Measurements from ENCODE around the gene LIPE. TPM values are rescaled to one million over a fixed set of nuclear protein-coding genes. Genes with fewer than 3 reads are reported as not detected.

The LIPE gene
- total RNA-seq, 1 experiment from 2014 or later: 10.2 TPM

DNA sequence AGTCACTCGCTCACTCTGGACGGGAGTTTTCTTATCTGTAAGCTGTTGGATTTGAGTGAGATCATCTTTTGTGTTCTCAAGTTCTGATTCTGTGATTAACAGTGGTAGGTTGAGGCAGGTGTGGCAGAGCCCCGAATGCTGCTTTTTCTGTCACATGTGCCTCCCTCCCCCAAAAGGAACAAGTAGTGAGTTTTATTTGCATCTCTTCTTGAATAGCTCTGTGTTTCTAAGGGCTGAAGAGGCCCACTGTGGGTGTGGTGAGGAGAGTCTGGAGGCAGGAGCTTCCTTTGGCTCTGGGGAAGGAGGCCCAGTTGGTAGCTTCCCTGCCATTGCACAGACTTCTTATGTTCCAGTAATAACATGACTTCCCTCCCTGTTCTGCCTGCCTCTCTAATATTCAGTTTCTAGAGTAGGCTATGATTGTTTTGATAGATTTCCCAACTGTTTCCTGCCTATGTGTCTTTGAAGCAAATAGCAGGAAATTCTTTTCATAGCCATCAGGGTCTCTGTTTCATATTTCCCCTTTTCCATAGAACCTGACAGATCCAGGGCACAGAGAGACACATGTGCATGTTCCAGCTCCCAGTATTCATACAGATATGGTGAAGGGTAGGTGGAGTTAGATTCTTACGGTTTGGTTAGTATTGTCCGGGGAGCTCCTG is 39.5 kb upstream of the LIPE start (continued):
- TF ChIP-seq, protein P1, sequence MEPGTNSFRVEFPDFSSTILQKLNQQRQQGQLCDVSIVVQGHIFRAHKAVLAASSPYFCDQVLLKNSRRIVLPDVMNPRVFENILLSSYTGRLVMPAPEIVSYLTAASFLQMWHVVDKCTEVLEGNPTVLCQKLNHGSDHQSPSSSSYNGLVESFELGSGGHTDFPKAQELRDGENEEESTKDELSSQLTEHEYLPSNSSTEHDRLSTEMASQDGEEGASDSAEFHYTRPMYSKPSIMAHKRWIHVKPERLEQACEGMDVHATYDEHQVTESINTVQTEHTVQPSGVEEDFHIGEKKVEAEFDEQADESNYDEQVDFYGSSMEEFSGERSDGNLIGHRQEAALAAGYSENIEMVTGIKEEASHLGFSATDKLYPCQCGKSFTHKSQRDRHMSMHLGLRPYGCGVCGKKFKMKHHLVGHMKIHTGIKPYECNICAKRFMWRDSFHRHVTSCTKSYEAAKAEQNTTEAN (CRISPR knock-in tag; IDR thresholded peaks at IDR 0.05): no peak
- TF ChIP-seq TP53 (CRISPR knock-in tag; IDR thresholded peaks at IDR 0.05) (no peak), TEAD4 (CRISPR knock-in tag; IDR thresholded peaks at IDR 0.05) (no peak), JAZF1 (CRISPR knock-in tag; IDR thresholded peaks at IDR 0.05) (no peak), RORB (CRISPR knock-in tag; IDR thresholded peaks at IDR 0.05) (no peak)
- TF ChIP-seq, protein P2, sequence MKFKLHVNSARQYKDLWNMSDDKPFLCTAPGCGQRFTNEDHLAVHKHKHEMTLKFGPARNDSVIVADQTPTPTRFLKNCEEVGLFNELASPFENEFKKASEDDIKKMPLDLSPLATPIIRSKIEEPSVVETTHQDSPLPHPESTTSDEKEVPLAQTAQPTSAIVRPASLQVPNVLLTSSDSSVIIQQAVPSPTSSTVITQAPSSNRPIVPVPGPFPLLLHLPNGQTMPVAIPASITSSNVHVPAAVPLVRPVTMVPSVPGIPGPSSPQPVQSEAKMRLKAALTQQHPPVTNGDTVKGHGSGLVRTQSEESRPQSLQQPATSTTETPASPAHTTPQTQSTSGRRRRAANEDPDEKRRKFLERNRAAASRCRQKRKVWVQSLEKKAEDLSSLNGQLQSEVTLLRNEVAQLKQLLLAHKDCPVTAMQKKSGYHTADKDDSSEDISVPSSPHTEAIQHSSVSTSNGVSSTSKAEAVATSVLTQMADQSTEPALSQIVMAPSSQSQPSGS (CRISPR knock-in tag; IDR thresholded peaks at IDR 0.05; ENCODE audit: borderline replicate concordance, low read depth): no peak
- TF ChIP-seq, protein P3, sequence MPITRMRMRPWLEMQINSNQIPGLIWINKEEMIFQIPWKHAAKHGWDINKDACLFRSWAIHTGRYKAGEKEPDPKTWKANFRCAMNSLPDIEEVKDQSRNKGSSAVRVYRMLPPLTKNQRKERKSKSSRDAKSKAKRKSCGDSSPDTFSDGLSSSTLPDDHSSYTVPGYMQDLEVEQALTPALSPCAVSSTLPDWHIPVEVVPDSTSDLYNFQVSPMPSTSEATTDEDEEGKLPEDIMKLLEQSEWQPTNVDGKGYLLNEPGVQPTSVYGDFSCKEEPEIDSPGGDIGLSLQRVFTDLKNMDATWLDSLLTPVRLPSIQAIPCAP (CRISPR knock-in tag; IDR thresholded peaks at IDR 0.05): no peak

DNA sequence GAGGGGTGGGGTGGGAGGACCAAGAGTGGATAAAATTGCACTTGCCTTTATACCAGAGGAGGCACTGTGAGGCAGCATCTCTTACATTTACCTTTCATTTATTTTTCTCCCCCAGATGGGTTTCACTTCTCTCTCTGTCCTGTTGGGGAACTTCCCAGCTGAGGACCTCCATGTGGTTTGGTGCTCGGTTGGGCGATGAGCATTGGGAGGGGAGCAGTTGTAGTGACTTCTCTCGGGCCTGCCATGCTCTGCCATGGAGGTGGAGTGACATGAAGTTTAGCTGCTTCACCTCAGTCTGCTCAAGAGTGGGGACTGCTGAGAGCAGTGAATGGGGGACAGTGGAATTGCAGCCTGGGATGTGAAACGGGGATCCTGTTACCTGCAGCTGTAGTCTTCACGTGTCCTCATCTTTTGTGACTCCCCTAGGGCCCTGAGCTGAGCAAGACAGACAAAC is 38.7 kb upstream of the LIPE start:
- no peak overlapping the region for H3K4me3 Mint-ChIP-seq
- ChIA-PET POLR2A (no interaction called here), CTCF (interaction anchor here (0.5 to 2.1 kb wide), 14 partner anchors 9 to 101 kb away, joined by 3 to 15 read pairs (median 4); partner anchors contain the start of gene CEACAM1)
- no peak for DNase-seq (ENCODE audit: low spot score)
- no peaks in the 10 kb centered on the region for H3K36me3 Mint-ChIP-seq
- peak; percentile 53 for ATAC-seq
- H3K27me3 Mint-ChIP-seq (ENCODE audit: low read depth): peaks cover 4% of the 10 kb centered on the region
- H3K27ac Mint-ChIP-seq: no peak overlapping the region
- TF ChIP-seq ETV6 (CRISPR knock-in tag; IDR thresholded peaks at IDR 0.05) (no peak), MXD4 (CRISPR knock-in tag; IDR thresholded peaks at IDR 0.05; ENCODE audit: borderline replicate concordance) (no peak), RELA (CRISPR knock-in tag; IDR thresholded peaks at IDR 0.05; ENCODE audit: borderline replicate concordance) (no peak), EMX1 (CRISPR knock-in tag; IDR thresholded peaks at IDR 0.05) (no peak), ZNF423 (CRISPR knock-in tag; IDR thresholded peaks at IDR 0.05) (no peak), ESRRA (CRISPR knock-in tag; IDR thresholded peaks at IDR 0.05; ENCODE audit: borderline replicate concordance) (no peak), ELF4 (CRISPR knock-in tag; IDR thresholded peaks at IDR 0.05; ENCODE audit: low read depth) (no peak), JAZF1 (CRISPR knock-in tag; IDR thresholded peaks at IDR 0.05) (no peak), TEAD4 (CRISPR knock-in tag; IDR thresholded peaks at IDR 0.05) (no peak)
- TF ChIP-seq, protein P4, sequence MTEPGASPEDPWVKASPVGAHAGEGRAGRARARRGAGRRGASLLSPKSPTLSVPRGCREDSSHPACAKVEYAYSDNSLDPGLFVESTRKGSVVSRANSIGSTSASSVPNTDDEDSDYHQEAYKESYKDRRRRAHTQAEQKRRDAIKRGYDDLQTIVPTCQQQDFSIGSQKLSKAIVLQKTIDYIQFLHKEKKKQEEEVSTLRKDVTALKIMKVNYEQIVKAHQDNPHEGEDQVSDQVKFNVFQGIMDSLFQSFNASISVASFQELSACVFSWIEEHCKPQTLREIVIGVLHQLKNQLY (CRISPR knock-in tag; IDR thresholded peaks at IDR 0.05): no peak
- TF ChIP-seq, protein P5, sequence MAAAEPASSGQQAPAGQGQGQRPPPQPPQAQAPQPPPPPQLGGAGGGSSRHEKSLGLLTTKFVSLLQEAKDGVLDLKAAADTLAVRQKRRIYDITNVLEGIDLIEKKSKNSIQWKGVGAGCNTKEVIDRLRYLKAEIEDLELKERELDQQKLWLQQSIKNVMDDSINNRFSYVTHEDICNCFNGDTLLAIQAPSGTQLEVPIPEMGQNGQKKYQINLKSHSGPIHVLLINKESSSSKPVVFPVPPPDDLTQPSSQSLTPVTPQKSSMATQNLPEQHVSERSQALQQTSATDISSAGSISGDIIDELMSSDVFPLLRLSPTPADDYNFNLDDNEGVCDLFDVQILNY (CRISPR knock-in tag; IDR thresholded peaks at IDR 0.05): no peak
- TF ChIP-seq, protein P6, sequence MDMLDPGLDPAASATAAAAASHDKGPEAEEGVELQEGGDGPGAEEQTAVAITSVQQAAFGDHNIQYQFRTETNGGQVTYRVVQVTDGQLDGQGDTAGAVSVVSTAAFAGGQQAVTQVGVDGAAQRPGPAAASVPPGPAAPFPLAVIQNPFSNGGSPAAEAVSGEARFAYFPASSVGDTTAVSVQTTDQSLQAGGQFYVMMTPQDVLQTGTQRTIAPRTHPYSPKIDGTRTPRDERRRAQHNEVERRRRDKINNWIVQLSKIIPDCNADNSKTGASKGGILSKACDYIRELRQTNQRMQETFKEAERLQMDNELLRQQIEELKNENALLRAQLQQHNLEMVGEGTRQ (CRISPR knock-in tag; IDR thresholded peaks at IDR 0.05): no peak
- TF ChIP-seq, protein P3 (CRISPR knock-in tag; IDR thresholded peaks at IDR 0.05): no peak
- TF ChIP-seq, protein P7, sequence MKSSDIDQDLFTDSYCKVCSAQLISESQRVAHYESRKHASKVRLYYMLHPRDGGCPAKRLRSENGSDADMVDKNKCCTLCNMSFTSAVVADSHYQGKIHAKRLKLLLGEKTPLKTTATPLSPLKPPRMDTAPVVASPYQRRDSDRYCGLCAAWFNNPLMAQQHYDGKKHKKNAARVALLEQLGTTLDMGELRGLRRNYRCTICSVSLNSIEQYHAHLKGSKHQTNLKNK (CRISPR knock-in tag; IDR thresholded peaks at IDR 0.05): no peak
- H3K9me3 Mint-ChIP-seq: no peaks in the 10 kb centered on the region
- H3K4me1 Mint-ChIP-seq: peaks cover 23% of the 10 kb centered on the region
